Ovary (tissue), 3 donors: ENCODE results near the gene GRK6.

Experiments used
- EP300 ChIP-seq: sonication (generic); formaldehyde crosslinking; IDR thresholded peaks from one replicate; pipeline ENCODE4 v1.6.1; 2017; ENCODE audit warnings: antibody characterized with exemption
- POLR2A ChIP-seq: fragments of 450-650 bp; IDR thresholded peaks from one replicate; pipeline ENCODE4 v1.6.1; 2017; ENCODE audit warnings: antibody characterized with exemption, mild to moderate bottlenecking, moderate library complexity
- TF ChIP-seq, protein P1 (sequence below), 3 donors: fragments of 450-650 bp in 2 of 3; fragments of 200-600 bp in 1 of 3; IDR thresholded peaks; one replicate each; pipeline versions ENCODE4 v1.5.1 to v1.8.0; 2016 to 2022; ENCODE audit warnings: antibody characterized with exemption in 3 of 3, mild to moderate bottlenecking in 1 of 3
- donor health status: DM: no; HTN: no; CAD: no.

DNA sequence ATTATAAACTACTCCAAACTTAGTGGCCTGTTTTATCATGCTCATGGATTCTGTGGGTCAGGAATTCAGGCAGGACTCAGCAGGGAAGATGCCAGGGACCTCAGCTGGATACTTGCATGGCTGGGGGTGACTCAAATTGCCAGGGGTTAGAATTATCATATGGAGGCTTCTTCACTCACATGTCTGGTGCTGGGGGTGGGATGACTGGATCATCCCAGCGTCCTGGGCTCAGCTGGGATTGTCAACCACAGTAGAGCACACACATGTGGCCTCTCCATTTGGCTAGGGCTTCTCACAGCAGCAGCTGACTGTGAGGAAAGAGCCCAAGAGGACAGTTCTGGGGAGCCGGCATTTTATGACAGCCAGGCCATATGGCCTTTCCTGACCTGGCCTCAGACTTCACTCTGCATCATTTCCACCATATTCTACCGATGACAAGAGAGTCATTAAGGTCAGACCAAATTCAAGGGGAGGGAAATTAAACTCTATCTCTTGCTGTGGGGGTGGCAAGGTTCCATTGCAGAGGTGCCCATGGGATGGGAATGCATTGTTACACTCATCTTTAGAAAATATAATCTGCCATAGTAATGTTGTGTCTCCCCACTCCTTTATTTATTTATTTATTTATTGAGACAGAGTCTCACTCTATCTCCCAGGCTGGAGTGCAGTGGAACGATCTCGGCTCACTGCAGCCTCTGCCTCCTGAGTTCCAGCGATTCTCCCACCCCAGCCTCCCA, 5.2 kb upstream of the GRK6 start:
- TF ChIP-seq POLR2A (no peak), EP300 (no peak)
- TF ChIP-seq, protein P1, sequence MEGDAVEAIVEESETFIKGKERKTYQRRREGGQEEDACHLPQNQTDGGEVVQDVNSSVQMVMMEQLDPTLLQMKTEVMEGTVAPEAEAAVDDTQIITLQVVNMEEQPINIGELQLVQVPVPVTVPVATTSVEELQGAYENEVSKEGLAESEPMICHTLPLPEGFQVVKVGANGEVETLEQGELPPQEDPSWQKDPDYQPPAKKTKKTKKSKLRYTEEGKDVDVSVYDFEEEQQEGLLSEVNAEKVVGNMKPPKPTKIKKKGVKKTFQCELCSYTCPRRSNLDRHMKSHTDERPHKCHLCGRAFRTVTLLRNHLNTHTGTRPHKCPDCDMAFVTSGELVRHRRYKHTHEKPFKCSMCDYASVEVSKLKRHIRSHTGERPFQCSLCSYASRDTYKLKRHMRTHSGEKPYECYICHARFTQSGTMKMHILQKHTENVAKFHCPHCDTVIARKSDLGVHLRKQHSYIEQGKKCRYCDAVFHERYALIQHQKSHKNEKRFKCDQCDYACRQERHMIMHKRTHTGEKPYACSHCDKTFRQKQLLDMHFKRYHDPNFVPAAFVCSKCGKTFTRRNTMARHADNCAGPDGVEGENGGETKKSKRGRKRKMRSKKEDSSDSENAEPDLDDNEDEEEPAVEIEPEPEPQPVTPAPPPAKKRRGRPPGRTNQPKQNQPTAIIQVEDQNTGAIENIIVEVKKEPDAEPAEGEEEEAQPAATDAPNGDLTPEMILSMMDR (IDR thresholded peaks at IDR 0.05) = no peak
